ENCODE measurements around the gene GPC5. TPM values are rescaled to one million over a fixed set of nuclear protein-coding genes. Genes with fewer than 3 reads are reported as not detected.

Gene GPC5
- total RNA-seq, 1 donor from 2014 or later, result 8.7 TPM

GRCh38 chr13:91621161-91621560, 222.7 kb downstream of the GPC5 start:
- Histone ChIP-seq H3K27ac (no peak overlapping the region), H3K36me3 (no peaks in the 10 kb centered on the region), H3K4me3 (no peak overlapping the region), H3K27me3 (ENCODE audit: low read depth) (no peaks in the 10 kb centered on the region), H3K4me1 (no peaks in the 10 kb centered on the region), H3K9me3 (no peaks in the 10 kb centered on the region)
- TF ChIP-seq CTCF (IDR thresholded peaks at IDR 0.05), result no peak
- intact Hi-C loops (cut with DNase I), result no loop called here
- no peak for DNase-seq
- no peak for ATAC-seq

GRCh38 chr13:91621963-91622362, 223.5 kb downstream of the GPC5 start:
- DNase-seq (no peak), ATAC-seq (no peak)
- Histone ChIP-seq H3K4me3 (no peak overlapping the region), H3K27me3 (ENCODE audit: low read depth) (no peaks in the 10 kb centered on the region), H3K9me3 (no peaks in the 10 kb centered on the region), H3K4me1 (no peaks in the 10 kb centered on the region), H3K27ac (no peak overlapping the region), H3K36me3 (no peaks in the 10 kb centered on the region)
- TF ChIP-seq CTCF (IDR thresholded peaks at IDR 0.05), result no peak
- intact Hi-C loops (cut with DNase I), result no loop called here

GRCh38 chr13:91622778-91623550, 224.5 kb downstream of the GPC5 start:
- intact Hi-C loops (cut with DNase I), result no loop called here
- Histone ChIP-seq H3K36me3 (no peaks in the 10 kb centered on the region), H3K4me1 (no peaks in the 10 kb centered on the region), H3K9me3 (no peaks in the 10 kb centered on the region), H3K27me3 (ENCODE audit: low read depth) (no peaks in the 10 kb centered on the region), H3K27ac (no peak overlapping the region), H3K4me3 (no peak overlapping the region)
- TF ChIP-seq CTCF (IDR thresholded peaks at IDR 0.05), result no peak
- ATAC-seq (no peak), DNase-seq (no peak)

- H3K4me1 ChIP-seq, result no peaks in the 10 kb centered on the region
- H3K36me3 ChIP-seq, result no peaks in the 10 kb centered on the region
- intact Hi-C loops (cut with DNase I), result no loop called here
- ATAC-seq (no peak), DNase-seq (no peak)
- no peaks in the 10 kb centered on the region for H3K27me3 ChIP-seq (ENCODE audit: low read depth)
- H3K27ac ChIP-seq, result no peak overlapping the region
- H3K9me3 ChIP-seq, result no peaks in the 10 kb centered on the region
- H3K4me3 ChIP-seq, result no peak overlapping the region
- no peak for TF ChIP-seq CTCF (IDR thresholded peaks at IDR 0.05)
These were observed 229.7 kb downstream of the GPC5 start for GRCh38 chr13:91627952-91628739.

- Histone ChIP-seq H3K4me3 (no peak overlapping the region), H3K27me3 (ENCODE audit: low read depth) (no peaks in the 10 kb centered on the region), H3K4me1 (no peaks in the 10 kb centered on the region), H3K36me3 (no peaks in the 10 kb centered on the region), H3K27ac (no peak overlapping the region), H3K9me3 (no peaks in the 10 kb centered on the region)
- ATAC-seq, result no peak
- intact Hi-C loops (cut with DNase I), result no loop called here
- no peak for DNase-seq
- no peak for TF ChIP-seq CTCF (IDR thresholded peaks at IDR 0.05)
These were observed 232.5 kb downstream of the GPC5 start for GRCh38 chr13:91630946-91631345.
